ENCODE results near the gene DPH7.
"Not testable (repeated sequence)": the region's sequence is repeated elsewhere in the genome, so short reads cannot be mapped to it uniquely, and the experiment has no call there.

DPH7 gene

DNA sequence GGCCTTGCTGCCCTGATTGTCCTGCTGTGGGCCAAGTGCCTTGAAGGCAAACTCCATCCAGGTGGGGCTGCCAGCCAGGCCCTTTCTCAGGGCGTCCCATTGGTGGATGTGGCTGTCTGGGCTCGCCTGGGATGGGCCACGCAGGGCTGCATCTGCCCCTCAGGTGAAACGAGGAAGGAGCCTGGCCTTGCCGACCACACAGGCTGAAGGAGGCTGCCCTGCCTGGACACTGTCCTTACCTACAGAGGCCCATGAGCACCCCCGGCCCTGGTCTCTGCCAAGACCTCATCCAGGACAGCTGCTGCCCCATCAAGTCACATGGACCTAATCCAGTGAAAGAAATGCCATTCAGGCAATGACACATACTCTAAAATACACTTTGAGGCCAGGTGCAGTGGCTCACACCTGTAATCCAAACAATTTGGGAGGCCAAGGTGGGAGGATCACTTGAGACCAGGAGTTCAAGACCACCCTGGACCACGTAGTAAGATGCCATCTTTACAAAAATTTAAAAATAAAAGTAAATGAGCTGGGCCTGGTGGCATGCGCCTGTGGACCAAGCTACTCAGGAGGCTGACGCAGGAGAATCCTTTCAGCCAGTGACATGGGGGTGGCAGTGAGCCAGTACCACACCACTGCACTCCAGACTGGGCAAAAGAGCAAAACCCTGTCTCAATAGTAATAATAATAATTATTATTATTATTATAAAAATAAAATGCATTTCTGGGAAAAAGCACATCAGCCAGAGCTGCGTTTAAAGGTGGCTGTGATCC lies 62.4 kb downstream of the DPH7 start:
- DNase-seq: no peak

DNA sequence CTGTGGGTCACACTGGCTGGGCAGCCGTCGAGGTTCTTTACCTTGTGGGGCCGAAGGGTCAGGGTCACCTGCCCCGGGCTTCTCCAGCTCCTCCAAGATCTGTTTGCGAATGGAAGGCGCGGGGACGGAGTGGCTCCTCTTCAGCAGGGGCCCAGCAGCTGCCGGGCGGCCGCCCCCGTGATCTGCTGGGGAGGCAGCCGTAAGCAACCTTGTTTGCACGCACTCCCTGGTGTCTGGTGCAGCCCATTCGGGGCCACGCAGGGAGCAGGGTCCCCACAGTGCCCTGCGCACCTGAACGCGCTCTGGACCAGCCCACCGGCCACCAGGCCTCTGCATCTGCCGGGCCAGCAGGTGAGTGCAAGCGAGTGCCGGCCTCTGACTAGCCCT lies 63.4 kb downstream of the DPH7 start:
- DNase-seq: no peak

DNA sequence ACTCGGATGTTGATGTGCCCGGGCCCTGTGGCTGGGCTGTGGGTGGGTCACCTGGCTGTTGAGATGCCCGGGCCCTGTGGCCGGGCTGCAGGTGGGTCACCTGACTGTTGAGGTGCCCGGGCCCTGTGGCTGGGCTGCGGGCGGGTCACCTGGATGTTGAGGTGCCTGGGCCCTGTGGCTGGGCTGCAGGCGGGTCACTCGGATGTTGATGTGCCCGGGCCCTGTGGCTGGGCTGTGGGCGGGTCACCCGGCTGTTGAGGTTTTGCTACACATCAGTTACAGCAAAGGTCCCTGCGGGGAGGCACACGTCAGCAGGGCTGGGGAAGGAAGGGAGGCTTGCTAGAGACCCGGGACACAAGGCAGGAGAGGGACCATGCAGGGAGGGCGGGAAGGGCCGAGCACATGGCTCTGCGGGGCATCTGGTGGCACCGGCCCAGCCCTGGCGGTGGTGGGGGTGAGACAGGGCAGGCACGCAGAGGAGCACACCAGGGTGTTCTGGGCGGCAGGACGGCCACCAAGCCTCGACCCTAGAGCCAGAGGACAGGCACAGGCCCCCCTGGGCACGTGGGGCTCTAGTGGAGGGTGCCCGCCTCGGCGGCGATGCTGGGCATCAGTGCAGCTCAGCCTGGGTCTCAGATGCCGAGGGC lies 63.9 kb downstream of the DPH7 start:
- no peak for DNase-seq

DNA sequence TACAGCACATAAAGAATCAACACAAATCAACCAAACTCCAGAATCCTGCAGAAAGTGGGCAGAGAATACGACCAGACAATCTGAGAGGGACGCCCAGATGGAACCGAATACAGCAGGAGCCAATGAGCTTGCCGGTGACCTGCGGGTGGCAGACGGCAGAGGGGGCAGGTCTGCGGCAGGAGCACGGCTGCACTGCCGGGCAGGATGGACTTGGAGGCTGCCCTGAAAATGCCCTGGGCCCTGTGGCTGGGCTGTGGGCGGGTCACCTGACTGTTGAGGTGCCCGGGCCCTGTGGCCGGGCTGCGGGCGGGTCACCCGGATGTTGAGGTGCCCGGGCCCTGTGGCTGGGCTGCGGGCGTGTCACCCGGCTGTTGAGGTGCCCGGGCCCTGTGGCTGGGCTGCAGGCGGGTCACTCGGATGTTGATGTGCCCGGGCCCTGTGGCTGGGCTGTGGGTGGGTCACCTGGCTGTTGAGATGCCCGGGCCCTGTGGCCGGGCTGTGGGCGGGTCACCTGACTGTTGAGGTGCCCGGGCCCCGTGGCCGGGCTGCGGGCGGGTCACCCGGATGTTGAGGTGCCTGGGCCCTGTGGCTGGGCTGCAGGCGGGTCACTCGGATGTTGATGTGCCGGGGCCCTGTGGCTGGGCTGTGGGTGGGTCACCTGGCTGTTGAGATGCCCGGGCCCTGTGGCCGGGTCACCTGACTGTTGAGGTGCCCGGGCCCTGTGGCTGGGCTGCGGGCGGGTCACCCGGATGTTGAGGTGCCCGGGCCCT lies 64.7 kb downstream of the DPH7 start:
- not testable (repeated sequence) for DNase-seq

DNA sequence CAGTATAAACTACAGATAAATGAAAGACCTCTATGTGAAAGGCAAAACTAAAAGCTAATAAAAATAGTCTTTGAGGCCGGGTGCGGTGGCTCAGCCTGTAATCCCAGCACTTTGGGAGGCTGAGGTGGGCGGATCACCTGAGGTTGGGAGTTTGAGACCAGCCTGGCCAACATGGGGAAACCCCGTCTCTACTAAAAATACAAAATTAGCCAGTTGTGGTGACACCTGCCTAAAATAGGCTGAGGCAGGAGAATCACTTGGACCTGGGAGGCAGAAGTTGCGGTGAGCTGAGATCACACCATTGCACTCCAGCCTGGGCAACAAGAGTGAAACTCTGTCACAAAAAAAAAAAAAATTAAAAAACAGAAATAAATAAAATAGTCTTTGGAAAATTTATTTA lies 65.6 kb downstream of the DPH7 start:
- DNase-seq: not testable (repeated sequence)

DNA sequence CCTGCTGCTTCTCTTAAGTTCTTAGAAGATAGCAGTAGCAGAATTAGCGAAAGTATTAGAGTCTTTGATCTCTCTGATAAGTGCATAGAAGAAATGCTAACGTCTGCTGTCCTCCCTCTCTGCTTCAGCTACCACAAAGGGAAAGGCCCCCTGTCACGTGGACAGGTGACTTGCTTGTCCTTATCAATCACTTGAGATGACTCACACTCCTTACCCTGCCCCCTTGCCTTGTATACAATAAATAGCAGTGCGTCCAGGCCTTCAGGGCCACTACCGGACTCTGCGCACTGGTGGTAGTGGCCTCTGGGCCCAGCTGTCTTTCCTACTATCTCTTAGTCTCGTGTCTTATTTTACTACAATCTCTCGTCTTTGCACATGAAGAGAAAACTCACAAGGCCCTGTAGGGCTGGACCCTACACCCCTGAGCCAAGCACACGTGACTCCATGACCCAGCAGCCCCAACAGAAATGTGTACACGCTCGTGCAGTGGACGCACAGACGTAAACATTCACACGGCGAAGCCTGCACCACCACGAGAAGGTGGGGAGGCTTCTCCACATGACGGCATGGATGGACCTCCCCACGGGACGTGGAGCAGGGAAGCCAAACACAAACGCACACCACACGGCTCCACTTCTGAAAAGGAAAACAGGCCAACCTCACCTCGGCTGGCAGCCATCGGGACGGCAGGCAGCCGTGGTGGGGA lies 66.8 kb downstream of the DPH7 start:
- DNase-seq: no peak

DNA sequence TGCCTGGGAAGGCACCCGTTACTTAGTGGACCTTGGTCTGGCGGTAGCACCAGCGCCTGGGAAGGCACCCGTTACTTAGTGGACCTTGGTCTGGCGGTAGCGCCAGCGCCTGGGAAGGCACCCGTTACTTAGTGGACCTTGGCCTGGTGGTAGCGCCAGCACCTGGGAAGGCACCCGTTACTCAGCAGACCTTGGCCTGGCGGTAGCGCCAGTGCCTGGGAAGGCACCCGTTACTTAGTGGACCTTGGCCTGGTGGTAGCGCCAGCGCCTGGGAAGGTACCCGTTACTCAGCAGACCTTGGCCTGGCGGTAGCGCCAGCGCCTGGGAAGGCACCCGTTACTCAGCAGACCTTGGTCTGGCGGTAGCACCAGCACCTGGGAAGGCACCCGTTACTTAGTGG lies 67.6 kb downstream of the DPH7 start:
- DNase-seq: not testable (repeated sequence)

DNA sequence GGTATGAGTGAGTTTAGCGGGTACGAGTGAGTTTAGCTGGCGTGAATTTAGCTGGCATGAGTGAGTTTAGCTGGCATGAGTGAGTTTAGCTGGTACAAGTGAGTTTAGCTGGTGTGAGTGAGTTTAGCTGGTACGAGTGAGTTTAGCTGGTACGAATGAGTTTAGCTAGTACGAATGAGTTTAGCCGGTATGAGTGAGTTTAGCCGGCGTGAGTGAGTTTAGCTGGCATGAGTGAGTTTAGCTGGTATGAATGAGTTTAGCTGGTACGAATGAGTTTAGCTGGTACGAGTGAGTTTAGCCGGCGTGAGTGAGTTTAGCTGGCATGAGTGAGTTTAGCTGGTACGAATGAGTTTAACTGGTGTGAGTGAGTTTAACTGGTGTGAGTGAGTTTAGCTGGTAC lies 69.5 kb downstream of the DPH7 start:
- no peak for DNase-seq

DNA sequence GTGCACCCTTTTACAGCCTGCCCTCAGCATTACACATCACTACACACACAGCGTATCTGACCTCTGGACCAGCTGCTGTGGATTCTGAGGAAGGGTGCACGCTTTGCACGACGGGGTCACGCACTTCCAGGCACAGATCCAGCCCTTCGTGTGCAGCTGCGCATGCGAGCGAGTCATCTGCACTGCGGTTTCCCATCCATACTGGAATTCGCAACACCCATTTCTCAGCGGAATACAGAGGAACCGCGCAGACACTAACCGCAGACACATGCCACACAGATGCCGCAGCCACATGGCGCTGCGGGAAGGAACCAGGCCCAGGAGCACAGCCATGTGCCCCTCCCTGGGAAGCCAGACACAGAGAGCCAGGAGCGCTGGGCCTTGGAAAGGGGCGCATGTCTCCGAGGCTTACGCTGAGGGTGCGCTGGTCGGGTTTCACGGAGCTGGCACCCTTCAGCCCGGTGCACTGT lies 72.0 kb downstream of the DPH7 start:
- DNase-seq: no peak

DNA sequence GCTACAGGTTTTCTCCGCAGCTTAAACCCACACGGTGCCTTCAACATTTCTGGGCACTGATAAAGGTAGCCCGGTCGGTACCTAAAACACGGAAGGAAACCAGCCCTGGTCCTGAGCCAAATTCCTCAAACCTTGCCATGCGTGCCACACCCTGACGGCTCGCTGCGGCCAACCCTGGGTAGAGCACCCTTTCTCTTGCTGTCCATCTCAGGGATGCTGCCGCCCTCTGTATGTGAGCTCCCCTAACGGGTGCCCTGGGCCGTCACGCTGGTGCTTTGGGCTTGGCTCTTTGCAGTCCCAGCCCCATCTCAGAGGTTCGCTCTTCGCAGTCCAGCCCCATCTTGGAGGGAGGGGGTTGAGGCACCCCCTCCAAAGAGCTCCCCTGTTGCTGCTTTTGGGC lies 72.5 kb downstream of the DPH7 start:
- no peak for DNase-seq

DNA sequence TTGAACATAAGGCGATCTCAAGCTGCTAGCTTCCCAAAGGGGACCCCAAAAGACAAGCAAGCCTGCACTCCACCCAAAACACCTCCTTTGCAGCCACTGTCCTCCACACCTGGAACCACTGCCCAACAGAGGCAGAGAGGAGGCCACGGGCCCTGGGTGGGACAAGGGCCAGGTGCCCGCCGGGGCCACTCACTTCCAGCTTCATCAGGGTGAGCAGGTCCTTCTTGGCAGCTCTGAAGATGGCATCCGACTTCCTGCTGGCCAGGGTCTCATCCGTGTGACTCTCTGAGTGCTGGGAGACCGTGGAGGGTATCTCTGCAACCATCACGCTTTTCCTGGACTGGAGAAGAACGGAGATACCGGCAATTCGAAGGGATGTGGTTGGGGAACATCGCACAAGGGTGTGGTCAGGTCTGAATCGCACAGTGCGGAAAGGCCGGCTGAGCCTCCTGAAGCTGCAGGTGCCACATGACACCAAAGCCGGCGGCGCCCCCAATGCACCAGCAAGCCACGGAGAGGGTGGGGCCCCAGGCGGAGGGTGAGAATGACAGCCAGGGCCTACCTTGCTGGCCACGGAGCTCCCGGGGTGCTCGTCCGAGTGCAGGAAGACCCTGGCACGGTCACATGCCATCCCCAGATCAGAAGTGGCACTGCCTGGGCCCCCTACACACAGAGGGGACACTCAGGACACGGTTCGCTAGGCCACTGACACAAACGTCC lies 73.1 kb downstream of the DPH7 start:
- no peak for DNase-seq

Data from CD4-positive, alpha-beta T cell treated with Interleukin-17A for 4 hours (primary cell).